RCC 7860 (cell line): Measurements from ENCODE around the gene AQP5.

Experiments used
- DNase-seq: peaks from one replicate; pipeline ENCODE4 v3.0.0-alpha.2; 2015; ENCODE audit warnings: low spot score
- FAIRE-seq: peaks from 2 replicates; lab custom pipeline; 2012; peaks lifted over from hg19 to GRCh38; lab: Jason Lieb, UNC

AQP5 gene

DNA sequence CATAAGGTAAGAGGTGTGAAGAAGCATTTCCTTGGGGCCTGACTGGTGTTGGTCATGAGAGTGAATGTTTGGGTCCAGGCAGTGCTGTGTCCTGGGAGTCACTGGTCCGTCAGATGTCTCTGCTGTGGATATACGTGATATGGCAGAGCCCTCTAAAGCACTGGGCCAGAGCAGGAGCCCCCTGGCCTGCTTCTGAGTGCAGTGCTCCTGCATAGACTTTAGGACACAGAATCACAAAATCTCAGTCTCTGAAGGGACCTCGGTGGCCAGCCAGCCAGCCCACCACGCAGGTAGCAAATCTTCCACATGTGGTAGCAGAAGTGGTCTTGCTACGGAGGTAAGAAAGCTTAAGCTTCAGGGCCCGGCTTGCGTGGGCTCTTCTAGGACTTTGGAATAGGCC lies 29.6 kb upstream of the AQP5 start:
- FAIRE-seq = no peak

GRCh38 chr12:49932533-49933130 lies 29.0 kb upstream of the AQP5 start:
- no peak for DNase-seq
- FAIRE-seq = no peak

More for the DNA sequence above, 29.6 kb upstream of the AQP5 start:
- no peak for DNase-seq

DNA sequence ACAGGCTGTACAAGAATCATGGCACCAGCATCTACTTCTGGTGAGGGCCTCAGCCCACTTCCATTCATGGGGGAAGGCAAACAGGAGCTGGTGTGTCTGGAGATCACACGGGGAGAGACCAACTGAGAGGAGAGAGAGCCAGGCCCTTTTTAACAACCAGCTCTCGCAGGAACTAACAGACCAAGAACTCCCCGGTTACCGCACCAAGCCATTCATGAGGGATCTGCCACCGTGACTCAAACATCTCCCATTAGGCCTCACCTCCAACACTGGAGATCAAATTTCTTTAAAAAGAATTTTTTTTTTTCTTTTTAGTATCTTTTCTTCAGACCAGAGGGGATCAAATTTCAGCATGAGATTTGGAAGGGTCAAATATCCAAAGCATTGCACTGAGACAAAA lies 27.9 kb upstream of the AQP5 start:
- DNase-seq = no peak
- FAIRE-seq = no peak

- FAIRE-seq (no peak), DNase-seq (no peak)
Measured at GRCh38 chr12:49934505-49934904, 27.2 kb upstream of the AQP5 start.

- FAIRE-seq = no peak
- no peak for DNase-seq
Measured at GRCh38 chr12:49936925-49937324, 24.7 kb upstream of the AQP5 start.

DNA sequence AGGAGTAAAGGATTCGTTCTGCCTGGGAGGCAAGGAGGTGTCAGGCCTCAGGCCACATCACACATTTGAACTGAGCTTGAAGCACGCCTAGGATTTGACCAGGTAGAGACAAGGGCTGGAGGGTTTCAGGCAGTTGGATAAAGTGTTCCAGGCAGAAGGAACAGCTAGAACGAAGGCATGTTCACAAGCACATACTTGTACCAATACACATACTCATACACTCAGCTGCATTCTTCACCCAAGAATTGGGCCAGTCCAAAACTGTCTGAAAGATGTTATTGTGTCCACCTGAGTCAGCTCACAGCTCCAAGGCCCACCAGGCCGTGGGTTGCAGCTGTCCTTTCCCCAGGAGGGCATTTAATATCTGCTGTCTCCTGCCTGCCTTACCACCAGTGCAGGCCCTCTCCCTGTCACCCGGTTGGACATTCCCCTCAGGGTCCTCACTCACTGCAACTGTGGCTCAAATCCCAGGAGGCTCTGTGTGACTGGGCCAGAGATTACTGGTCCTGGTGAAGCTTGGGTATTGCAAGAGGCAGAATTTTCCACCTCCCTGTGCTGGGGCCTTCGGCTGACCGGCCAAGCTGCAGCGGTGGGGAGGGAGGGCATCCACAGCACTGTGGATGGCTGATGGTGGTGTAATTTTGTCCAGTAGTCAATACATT lies 23.9 kb upstream of the AQP5 start:
- FAIRE-seq = no peak

DNA sequence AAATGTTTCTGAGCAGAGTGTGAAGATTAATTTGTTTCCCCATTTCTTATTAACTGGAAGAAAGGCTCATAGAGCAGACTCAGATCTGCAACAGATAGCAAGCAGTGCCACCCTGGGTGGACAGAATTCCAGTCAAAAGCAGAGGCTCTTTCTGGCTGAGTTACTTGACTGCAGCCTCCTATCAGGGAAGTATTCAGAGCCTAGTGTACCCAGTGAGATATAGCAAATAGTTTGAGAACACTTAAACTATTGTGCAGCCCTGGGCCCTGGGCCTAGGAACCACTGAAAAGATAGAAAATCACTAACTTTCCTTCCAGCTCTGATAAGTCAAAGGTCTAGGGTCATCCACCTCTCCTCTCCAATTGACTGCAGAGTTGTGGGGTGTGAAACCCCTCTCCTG lies 22.4 kb upstream of the AQP5 start:
- FAIRE-seq = no peak
- no peak for DNase-seq

More for the DNA sequence above, 23.9 kb upstream of the AQP5 start:
- no peak for DNase-seq

DNA sequence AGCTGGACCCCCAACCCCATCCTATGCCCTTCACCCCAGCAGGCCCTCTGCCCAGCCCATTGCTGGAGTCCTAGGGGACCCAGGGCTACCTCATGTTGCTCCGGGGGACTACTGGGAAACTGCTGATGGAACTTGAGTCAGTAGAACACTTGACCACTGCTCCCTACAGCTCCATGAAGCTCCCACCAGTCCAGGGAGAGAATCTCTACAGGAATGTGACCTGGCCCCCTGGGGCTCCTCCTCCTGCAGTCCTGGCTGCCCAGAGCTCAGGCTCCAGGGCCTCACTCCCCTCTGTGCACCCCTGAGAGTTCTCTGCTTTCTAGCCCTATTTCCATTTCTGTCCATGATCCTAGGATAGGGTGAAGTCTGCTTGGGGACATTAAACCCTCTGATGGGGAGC lies 22.0 kb upstream of the AQP5 start:
- no peak for FAIRE-seq
- no peak for DNase-seq

GRCh38 chr12:49941556-49942511 lies 19.8 kb upstream of the AQP5 start:
- no peak for FAIRE-seq
- DNase-seq = no peak

DNA sequence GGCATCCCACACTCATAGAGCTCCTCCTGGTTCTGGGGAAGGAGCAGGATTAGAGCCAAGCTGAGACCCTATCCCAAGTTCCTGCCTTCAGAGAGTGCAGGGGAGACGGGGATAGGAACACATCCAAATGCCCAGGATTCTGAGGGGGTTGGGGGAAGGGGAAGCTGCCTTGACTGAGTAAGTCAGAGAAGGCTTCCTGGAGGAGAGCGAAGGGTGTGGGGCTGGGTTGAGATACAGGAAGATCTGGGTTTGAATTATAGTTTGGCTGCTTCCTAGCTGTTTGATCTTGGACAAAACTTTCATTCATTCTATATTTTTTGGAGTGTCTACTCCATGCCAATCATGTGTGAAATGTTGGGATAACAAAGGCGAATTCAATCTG lies 19.2 kb upstream of the AQP5 start:
- no peak for FAIRE-seq
- DNase-seq = no peak

GRCh38 chr12:49942921-49943624 lies 18.6 kb upstream of the AQP5 start:
- DNase-seq (no peak), FAIRE-seq (no peak)

GRCh38 chr12:49943625-49943960 lies 18.1 kb upstream of the AQP5 start:
- no peak for DNase-seq
- no peak for FAIRE-seq

DNA sequence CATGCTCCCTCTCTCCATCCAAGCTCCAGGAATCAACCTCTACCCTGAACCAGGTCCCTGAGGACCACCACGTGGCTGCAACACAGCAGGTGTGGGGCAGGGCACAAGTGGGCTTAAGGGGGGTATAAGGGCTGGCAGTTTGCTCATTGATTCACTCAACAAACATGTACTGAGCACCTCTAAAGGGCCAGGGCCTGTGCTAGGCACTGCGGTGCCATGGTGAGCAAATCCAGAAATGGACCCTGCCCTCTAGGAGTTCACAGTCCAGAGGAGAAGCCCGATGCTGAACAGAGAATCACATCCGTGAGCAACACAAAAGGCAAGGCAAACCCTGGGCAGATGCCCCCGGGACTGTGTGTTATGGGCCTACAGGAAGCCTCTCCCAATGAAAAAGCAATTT lies 17.6 kb upstream of the AQP5 start:
- FAIRE-seq (no peak), DNase-seq (no peak)

GRCh38 chr12:49944718-49945117 lies 17.0 kb upstream of the AQP5 start:
- DNase-seq (no peak), FAIRE-seq (no peak)

- no peak for FAIRE-seq
Measured at GRCh38 chr12:49945394-49946080, 16.1 kb upstream of the AQP5 start.

GRCh38 chr12:49946086-49946485 lies 15.6 kb upstream of the AQP5 start:
- FAIRE-seq (no peak), DNase-seq (no peak)

More at GRCh38 chr12:49945394-49946080, 16.1 kb upstream of the AQP5 start:
- peak; percentile 53 for DNase-seq

DNA sequence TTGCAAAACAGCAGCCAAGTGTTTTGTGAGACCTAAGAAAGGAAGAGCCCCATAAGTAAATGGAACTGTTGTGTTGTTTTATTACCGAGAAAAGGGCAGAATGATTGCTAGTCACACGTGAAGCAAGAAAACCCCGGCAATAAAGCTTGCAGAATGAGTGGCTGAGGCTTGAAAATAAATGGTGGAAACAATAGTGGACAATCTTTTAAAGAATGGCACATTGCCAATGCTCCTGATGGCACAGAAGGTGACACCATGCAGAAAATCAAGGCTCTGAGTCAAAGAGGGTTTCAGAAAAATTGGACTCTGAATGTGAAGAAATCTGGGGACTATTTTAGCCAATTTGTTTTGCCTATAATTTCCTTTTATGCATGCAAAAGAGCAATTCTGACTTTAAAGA lies 15.2 kb upstream of the AQP5 start:
- no peak for DNase-seq
- no peak for FAIRE-seq

DNA sequence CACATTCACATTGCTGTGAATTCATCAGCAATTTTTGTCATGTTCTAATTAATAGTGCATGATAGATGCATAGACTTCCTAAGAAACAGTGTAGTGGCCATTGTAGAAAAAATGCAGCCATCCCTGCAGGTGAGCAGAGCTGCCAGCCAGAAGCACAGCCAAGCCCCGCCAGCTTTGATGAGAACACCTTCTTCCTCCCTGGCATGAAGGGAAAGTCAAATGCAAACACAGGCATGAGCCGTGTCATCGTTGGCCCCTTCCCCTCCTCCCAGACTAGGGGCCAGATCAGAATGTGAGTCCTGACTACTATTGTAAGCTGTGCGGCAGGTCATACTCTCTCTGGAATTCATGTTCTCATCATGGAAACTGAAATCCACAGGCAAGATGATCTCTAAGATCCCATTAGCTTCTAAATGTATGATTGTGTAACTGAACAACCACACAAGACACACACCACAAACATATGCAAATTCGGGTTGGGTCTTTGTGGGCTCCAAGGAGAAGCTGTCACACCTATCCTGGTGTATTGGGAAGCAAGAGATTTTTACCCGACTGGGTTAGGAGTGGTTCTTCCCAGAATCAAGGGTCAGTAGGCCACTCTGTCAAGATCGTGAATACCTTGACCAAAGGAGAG lies 14.0 kb upstream of the AQP5 start:
- DNase-seq (no peak), FAIRE-seq (no peak)

DNA sequence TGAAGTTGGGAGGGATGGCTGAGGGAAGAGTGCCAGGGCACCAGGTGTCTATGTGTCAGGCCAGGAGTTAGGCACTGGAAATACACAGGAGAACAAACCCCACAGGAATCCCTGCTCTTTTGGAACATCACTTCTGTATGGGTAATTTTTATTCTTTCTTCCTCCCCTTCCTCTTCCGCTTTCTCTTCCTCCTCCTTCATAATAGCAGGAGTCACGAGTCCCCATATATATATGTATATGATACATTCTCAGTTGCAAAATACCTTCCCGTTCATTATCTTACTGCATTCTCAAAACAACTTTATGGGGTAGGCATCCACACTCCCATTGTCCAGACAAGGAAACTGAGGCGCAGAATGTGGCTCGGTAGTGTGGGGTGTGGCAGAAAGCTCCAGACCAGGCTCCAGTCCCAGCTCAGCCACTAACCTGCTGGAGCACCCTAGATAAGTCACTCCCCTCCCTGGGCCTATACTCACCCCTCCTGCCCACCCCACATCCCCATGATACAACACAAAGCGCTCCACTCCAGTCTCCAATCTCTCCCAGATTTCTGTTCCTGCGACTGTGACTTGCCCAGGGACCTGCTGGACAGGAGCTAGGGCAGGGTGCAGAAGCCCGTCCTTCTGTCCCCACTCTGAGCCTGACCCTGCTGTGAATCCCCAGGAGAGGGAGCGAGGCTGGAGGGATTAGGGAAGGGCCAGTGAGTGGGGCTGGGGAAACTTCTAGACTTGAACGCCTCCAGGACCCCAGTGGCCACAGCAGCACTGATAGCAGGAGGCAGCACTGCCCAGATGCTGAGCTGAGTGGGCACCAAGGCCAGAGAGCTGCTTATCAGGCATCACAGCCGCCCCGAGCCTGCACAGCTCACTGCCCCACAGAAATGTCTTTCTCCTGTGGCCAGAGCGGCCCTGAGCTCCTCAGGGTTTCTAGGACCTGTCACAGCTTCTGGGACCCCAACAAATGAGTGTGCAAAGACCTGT lies 12.5 kb upstream of the AQP5 start:
- FAIRE-seq = no peak
- no peak for DNase-seq
